GM12891 (cell line): ENCODE results near the gene CAMTA1.
A peak's percentile ranks its signal among the peaks of the same experiment; 100 is the strongest.
"Not testable (repeated sequence)": the region's sequence is repeated elsewhere in the genome, so short reads cannot be mapped to it uniquely, and the experiment has no call there.

Experiments
- DNase-seq: peaks from one replicate; pipeline ENCODE4 v3.0.0; 2011; ENCODE audit warnings: low spot score; ENCODE audit not compliant: insufficient read length
- FAIRE-seq: peaks from 2 replicates; lab custom pipeline; 2011; peaks lifted over from hg19 to GRCh38; lab: Jason Lieb, UNC
- PAX5 ChIP-seq: IDR thresholded peaks from 2 replicates; pipeline ENCODE4 v1.6.1; 2011; ENCODE audit warnings: low read length, moderate library complexity, mild to moderate bottlenecking; ENCODE audit not compliant: insufficient read depth, severe bottlenecking
- POLR2A ChIP-seq: IDR thresholded peaks from 2 replicates; pipeline ENCODE4 v1.6.1; 2011; ENCODE audit warnings: low read depth, low read length, control low read depth
- POLR2AphosphoS5 ChIP-seq: IDR thresholded peaks from 2 replicates; pipeline ENCODE4 v1.6.1; 2011; ENCODE audit warnings: low read depth, low read length, control low read depth
- POU2F2 ChIP-seq: IDR thresholded peaks from 2 replicates; pipeline ENCODE4 v1.6.1; 2011; ENCODE audit warnings: low read depth, mild to moderate bottlenecking, control low read depth, low read length, moderate library complexity
- SPI1 ChIP-seq: IDR thresholded peaks from 2 replicates; pipeline ENCODE4 v1.6.1; 2011; ENCODE audit warnings: low read depth, low read length, control low read depth
- TAF1 ChIP-seq: IDR thresholded peaks from 2 replicates; pipeline ENCODE4 v1.6.1; 2011; ENCODE audit warnings: low read depth, low read length, control low read depth

The CAMTA1 gene

DNA sequence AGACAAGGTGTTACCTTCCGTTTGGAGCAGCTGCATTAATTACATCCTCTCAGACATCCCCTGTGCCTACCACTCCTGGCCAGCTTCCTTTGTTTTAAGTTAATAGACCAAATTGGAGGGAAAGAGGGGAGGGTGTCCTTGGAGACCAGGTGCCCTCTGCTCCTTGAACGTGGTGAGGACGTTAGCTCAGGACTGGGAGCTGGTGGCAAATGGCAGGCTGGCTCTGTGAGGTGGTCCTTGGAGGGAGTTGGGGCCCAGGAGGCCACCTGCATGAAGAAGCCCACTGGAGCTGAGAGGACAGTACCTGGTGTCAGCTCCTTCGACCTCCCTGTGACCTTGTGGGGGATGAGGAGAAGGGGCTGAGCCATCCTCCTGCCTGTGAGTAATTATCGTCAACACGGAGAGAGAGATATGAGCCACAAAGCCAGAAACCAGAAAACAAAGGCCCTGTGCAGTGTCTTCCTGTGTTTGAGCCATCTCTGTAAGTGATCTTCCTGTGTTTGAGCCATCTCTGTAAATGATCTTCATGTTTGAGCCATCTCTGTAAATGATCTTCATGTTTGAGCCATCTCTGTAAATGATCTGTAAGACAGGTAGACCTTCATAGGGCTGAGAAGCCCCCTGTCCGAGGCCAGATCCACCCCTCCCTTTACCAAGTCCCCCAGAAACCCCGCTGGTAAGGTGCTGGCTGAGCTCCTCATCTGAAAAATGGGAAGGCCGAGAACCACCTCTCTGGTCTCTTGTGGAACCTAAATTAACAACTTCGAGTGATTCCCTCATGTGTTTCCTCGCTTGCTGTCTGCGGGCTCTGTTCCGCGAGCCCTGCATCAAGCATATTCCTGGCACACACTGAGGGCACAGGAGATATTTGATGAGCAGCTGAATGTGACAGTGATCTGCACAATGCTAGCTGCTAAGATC is 126.0 kb downstream of the CAMTA1 start:
- DNase-seq (no peak), FAIRE-seq (peak; percentile 23)
- TF ChIP-seq POLR2AphosphoS5 (no peak), TAF1 (no peak), POLR2A (no peak), POU2F2 (no peak), SPI1 (no peak), PAX5 (no peak)

DNA sequence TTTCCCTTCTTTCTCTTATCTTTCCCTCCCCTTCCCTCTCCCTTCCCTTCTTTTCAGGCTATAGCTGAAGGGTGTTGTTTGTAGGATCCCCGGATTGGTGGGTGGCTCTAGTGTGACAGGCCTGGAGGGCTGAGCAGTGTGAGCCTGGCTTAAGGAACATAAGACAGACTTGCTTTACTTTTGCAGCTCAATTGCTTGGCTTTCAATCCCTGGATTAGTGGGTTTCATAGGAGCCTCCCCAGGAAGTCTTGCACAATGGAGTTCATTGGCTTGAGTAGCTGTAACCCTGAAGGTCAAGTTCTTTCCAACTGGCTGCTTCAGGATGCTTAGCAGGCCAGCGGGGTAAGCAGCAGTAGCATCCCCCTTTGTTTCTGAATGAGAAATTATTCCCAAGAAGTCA is 126.7 kb downstream of the CAMTA1 start:
- DNase-seq: no peak
- FAIRE-seq: no peak
- TF ChIP-seq POLR2AphosphoS5 (no peak), PAX5 (no peak), POU2F2 (no peak), SPI1 (no peak), TAF1 (no peak), POLR2A (no peak)

GRCh38 chr1:6912518-6912917 is 127.3 kb downstream of the CAMTA1 start:
- FAIRE-seq: no peak
- TF ChIP-seq PAX5: no peak
- TF ChIP-seq POU2F2: no peak
- TF ChIP-seq SPI1: no peak
- TF ChIP-seq TAF1: no peak
- TF ChIP-seq POLR2A: no peak
- no peak for TF ChIP-seq POLR2AphosphoS5
- no peak for DNase-seq

GRCh38 chr1:6913086-6913485 is 127.8 kb downstream of the CAMTA1 start:
- DNase-seq (no peak), FAIRE-seq (no peak)
- TF ChIP-seq PAX5: no peak
- no peak for TF ChIP-seq POU2F2
- no peak for TF ChIP-seq POLR2AphosphoS5
- TF ChIP-seq SPI1: no peak
- TF ChIP-seq POLR2A: no peak
- TF ChIP-seq TAF1: no peak

GRCh38 chr1:6914706-6915105 is 129.5 kb downstream of the CAMTA1 start:
- FAIRE-seq: no peak
- TF ChIP-seq PAX5: no peak
- TF ChIP-seq POU2F2: no peak
- TF ChIP-seq POLR2AphosphoS5: no peak
- TF ChIP-seq SPI1: no peak
- TF ChIP-seq POLR2A: no peak
- no peak for TF ChIP-seq TAF1
- DNase-seq: no peak

- TF ChIP-seq POLR2A (no peak), POU2F2 (no peak), TAF1 (no peak), PAX5 (no peak), POLR2AphosphoS5 (no peak), SPI1 (no peak)
- FAIRE-seq (no peak), DNase-seq (no peak)
Measured at GRCh38 chr1:6915999-6916565, 130.8 kb downstream of the CAMTA1 start.

GRCh38 chr1:6917067-6917466 is 131.8 kb downstream of the CAMTA1 start:
- TF ChIP-seq POLR2A (no peak), TAF1 (no peak), POLR2AphosphoS5 (no peak), PAX5 (no peak), SPI1 (no peak)
- no peak for FAIRE-seq

DNA sequence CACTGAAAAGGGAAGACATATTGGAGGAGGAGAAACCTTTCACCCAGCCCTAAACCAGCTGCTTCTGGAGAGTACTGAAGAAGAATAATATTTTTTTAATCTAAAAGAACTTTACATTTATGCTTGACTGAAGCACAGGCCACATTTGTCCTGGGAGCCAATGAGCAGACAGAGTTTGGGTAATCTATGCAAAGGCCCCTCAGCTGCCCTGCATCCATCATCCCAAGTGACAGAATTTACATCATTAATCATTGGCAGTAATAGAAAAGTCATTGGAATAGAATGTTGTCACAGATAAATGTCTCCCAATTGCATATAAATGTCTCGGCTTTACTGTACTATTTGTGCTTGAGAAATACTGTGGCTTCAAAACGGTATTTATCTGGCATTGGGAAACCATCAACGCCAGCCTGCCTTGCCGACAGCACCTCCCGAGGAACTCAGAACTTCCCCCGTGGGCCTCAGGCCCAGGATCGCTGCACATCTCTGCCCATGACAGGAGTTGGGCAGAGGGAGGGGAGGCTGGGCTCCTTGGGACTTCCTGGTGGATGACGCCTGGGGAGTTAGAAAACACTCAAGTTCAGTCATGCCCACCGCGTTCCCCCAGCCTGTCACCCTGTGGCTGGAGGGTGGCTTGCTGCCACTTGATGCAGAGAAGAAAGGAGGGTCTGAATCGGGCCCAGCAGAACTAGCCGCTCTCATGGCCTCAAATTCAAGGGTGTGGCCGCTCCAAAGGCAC is 133.1 kb downstream of the CAMTA1 start:
- no peak for FAIRE-seq
- TF ChIP-seq POU2F2 (no peak), SPI1 (no peak), TAF1 (no peak), PAX5 (no peak), POLR2A (no peak), POLR2AphosphoS5 (no peak)
- no peak for DNase-seq

More at GRCh38 chr1:6917067-6917466, 131.8 kb downstream of the CAMTA1 start:
- DNase-seq: no peak

GRCh38 chr1:6918925-6919511 is 133.8 kb downstream of the CAMTA1 start:
- DNase-seq: no peak
- FAIRE-seq: no peak

GRCh38 chr1:6921506-6921905 is 136.3 kb downstream of the CAMTA1 start:
- FAIRE-seq, DNase-seq: not testable (repeated sequence)

More at GRCh38 chr1:6918925-6919511, 133.8 kb downstream of the CAMTA1 start:
- TF ChIP-seq PAX5: no peak
- no peak for TF ChIP-seq POLR2AphosphoS5
- no peak for TF ChIP-seq POLR2A
- TF ChIP-seq SPI1: no peak
- no peak for TF ChIP-seq TAF1
- no peak for TF ChIP-seq POU2F2
